ENCODE results near the gene THG1L. TPM values are rescaled to one million over a fixed set of nuclear protein-coding genes. Genes with fewer than 3 reads are reported as not detected.
"Not testable (repeated sequence)": the region's sequence is repeated elsewhere in the genome, so short reads cannot be mapped to it uniquely, and the experiment has no call there.

Gene THG1L
- total RNA-seq, 1 experiment from 2014 or later, result 45.3 TPM

- Histone ChIP-seq H3F3A (ENCODE audit: low read length, unreplicated experiment) (no peaks in the 10 kb centered on the region), H3K79me2 (ENCODE audit: low read length) (no peaks in the 10 kb centered on the region), H3K4me3 (ENCODE audit: low read length) (no peak overlapping the region), H3K27ac (ENCODE audit: low read length) (no peak overlapping the region), H3K27me3 (ENCODE audit: low read length) (no peaks in the 10 kb centered on the region), H3K4me1 (ENCODE audit: insufficient read depth, low read length) (no peaks in the 10 kb centered on the region), H3K36me3 (ENCODE audit: low read depth, low read length) (no peaks in the 10 kb centered on the region), H4K20me1 (ENCODE audit: low read length) (no peaks in the 10 kb centered on the region), H3K9me2 (replicated peaks; ENCODE audit: low read length) (no peaks in the 10 kb centered on the region), H3K9ac (ENCODE audit: low read length) (no peak overlapping the region), H3K4me2 (ENCODE audit: low read length) (no peak overlapping the region), H2AFZ (ENCODE audit: low read length) (no peak overlapping the region), H3K9me3 (ENCODE audit: low read length) (no peaks in the 10 kb centered on the region)
- ChIA-PET POLR2A (ENCODE audit: unreplicated experiment) (interaction anchor here (0.7 kb wide), 1 partner anchor 696 kb away, joined by 5 read pairs; no protein-coding TSS in a partner anchor), CTCF (no interaction called here)
- TF ChIP-seq, protein P1, sequence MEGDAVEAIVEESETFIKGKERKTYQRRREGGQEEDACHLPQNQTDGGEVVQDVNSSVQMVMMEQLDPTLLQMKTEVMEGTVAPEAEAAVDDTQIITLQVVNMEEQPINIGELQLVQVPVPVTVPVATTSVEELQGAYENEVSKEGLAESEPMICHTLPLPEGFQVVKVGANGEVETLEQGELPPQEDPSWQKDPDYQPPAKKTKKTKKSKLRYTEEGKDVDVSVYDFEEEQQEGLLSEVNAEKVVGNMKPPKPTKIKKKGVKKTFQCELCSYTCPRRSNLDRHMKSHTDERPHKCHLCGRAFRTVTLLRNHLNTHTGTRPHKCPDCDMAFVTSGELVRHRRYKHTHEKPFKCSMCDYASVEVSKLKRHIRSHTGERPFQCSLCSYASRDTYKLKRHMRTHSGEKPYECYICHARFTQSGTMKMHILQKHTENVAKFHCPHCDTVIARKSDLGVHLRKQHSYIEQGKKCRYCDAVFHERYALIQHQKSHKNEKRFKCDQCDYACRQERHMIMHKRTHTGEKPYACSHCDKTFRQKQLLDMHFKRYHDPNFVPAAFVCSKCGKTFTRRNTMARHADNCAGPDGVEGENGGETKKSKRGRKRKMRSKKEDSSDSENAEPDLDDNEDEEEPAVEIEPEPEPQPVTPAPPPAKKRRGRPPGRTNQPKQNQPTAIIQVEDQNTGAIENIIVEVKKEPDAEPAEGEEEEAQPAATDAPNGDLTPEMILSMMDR (conservative IDR thresholded peaks at IDR 0.05; ENCODE audit: low read depth, low read length), result no peak
- TF ChIP-seq EZH2 (IDR thresholded peaks at IDR 0.05; ENCODE audit: low read length, unreplicated experiment), result no peak
- TF ChIP-seq EZH2phosphoT487 (IDR thresholded peaks at IDR 0.05; ENCODE audit: borderline replicate concordance, low read length), result no peak
- BruUV-seq (replicated peaks), result no TSS peak
- intact Hi-C loops (cut with micrococcal nuclease), result no loop called here
- DNase-seq (no peak), ATAC-seq (no peak)
These were observed 44.0 kb upstream of the THG1L start for GRCh38 chr5:157687198-157687554.

DNA sequence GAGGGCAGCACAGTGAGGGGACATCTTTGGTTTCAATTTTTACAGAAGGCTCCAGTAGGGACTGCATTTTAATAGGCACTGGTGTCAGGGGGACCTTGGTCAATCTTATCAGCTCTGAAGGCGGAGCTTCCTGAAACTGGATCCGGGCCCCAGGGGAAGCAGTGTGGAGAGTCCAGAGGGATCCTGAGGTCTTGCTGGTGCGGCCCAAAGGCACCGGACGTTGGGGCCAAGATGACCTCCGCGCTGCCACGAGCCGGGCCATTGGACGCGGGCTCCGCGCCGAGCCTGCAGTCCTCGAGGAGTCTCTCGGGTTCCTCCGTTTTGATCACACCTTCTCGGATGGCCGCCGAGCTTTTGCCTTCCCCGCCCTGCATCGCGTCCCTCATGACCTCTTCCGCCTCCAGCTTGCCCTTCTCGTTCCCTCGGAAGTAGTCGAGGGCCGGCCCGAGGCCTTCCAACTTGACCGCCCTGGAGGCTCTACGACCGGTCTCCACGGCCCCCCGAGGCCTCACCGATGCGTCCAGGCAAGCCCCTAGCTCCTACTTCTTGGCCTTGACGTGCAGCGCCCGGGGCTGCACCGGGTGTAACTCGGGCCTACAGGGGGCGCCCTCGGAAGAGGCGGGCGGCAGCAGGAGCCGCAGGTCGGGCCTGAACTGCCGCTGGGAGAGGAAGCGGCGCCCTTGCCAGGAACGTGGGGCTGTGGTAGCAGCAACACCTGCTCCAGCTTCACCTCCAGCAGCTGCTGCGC lies 41.1 kb upstream of the THG1L start:
- TF ChIP-seq, protein P1 (conservative IDR thresholded peaks at IDR 0.05; ENCODE audit: low read depth, low read length), result 0 out of 2 replicates have a peak, but pooled peaks have one; percentile 18
- TF ChIP-seq EZH2phosphoT487 (IDR thresholded peaks at IDR 0.05; ENCODE audit: borderline replicate concordance, low read length) (no peak), EZH2 (IDR thresholded peaks at IDR 0.05; ENCODE audit: low read length, unreplicated experiment) (no peak)
- DNase-seq (no peak), ATAC-seq (no peak)
- H3K9me3 ChIP-seq (ENCODE audit: low read length), result no peaks in the 10 kb centered on the region
- H3F3A ChIP-seq (ENCODE audit: low read length, unreplicated experiment), result no peaks in the 10 kb centered on the region
- H3K79me2 ChIP-seq (ENCODE audit: low read length), result no peaks in the 10 kb centered on the region
- H4K20me1 ChIP-seq (ENCODE audit: low read length), result no peaks in the 10 kb centered on the region
- intact Hi-C loops (cut with micrococcal nuclease), result no loop called here
- ChIA-PET CTCF (no interaction called here), POLR2A (ENCODE audit: unreplicated experiment) (no interaction called here)
- H3K36me3 ChIP-seq (ENCODE audit: low read depth, low read length), result no peaks in the 10 kb centered on the region
- no peak overlapping the region for H3K9ac ChIP-seq (ENCODE audit: low read length)
- H3K27me3 ChIP-seq (ENCODE audit: low read length), result no peaks in the 10 kb centered on the region
- H3K4me3 ChIP-seq (ENCODE audit: low read length), result no peak overlapping the region
- H3K9me2 ChIP-seq (replicated peaks; ENCODE audit: low read length), result no peaks in the 10 kb centered on the region
- H3K4me1 ChIP-seq (ENCODE audit: insufficient read depth, low read length), result no peaks in the 10 kb centered on the region
- BruUV-seq (replicated peaks), result no TSS peak
- H2AFZ ChIP-seq (ENCODE audit: low read length), result no peak overlapping the region
- H3K4me2 ChIP-seq (ENCODE audit: low read length), result no peak overlapping the region
- no peak overlapping the region for H3K27ac ChIP-seq (ENCODE audit: low read length)

DNA sequence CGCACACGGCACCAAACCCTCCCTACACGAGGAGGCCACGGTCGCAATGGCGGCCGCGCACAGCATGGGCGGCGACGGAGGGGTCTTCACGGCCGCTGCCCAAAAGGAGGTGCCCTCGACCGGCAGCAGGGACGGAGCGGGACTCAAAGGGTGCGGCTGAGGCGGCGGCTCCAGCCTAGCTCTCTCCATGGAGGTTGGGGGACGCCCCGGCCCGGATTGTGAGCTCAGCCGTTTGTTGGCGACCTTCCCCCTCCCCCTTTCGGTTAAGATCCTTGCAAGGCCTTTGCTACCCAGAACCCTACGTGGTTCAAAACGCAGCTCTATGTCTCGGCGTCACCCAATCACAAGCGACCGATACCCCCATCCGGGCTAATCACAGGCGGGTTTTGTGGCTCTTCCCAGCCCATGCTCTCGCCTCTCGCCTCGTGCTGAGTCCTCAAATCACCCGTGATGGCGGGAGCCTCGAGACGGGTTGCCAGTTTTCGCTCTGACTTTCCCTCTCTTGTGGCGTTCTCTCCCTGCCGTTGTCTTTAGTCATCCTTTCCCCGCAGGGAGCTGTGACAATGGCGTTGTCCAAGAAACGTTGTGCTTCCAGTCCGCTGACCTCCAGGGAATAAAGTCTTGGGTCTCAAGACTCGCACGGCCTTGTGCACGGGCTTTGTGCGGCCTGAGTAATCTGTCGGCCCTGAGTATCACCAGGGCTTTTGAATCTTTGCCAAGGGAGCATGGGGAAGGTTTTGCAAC lies 40.4 kb upstream of the THG1L start:
- H3F3A ChIP-seq (ENCODE audit: low read length, unreplicated experiment), result no peaks in the 10 kb centered on the region
- H3K27me3 ChIP-seq (ENCODE audit: low read length), result no peaks in the 10 kb centered on the region
- H3K36me3 ChIP-seq (ENCODE audit: low read depth, low read length), result no peaks in the 10 kb centered on the region
- no peak overlapping the region for H3K4me3 ChIP-seq (ENCODE audit: low read length)
- H3K79me2 ChIP-seq (ENCODE audit: low read length), result no peaks in the 10 kb centered on the region
- no peak for ATAC-seq
- no peak for DNase-seq
- TF ChIP-seq EZH2phosphoT487 (IDR thresholded peaks at IDR 0.05; ENCODE audit: borderline replicate concordance, low read length), result no peak
- TF ChIP-seq, protein P1 (conservative IDR thresholded peaks at IDR 0.05; ENCODE audit: low read depth, low read length), result no peak
- CTCF ChIA-PET, result interaction anchor here (0.6 kb wide), 1 partner anchor 9 kb away, joined by 5 read pairs; no protein-coding TSS in a partner anchor
- BruUV-seq (replicated peaks), result no TSS peak
- POLR2A ChIA-PET (ENCODE audit: unreplicated experiment), result no interaction called here
- H3K4me2 ChIP-seq (ENCODE audit: low read length), result no peak overlapping the region
- no peaks in the 10 kb centered on the region for H3K4me1 ChIP-seq (ENCODE audit: insufficient read depth, low read length)
- no peak overlapping the region for H3K9ac ChIP-seq (ENCODE audit: low read length)
- intact Hi-C loops (cut with micrococcal nuclease), result no loop called here
- H3K27ac ChIP-seq (ENCODE audit: low read length), result no peak overlapping the region
- no peaks in the 10 kb centered on the region for H3K9me2 ChIP-seq (replicated peaks; ENCODE audit: low read length)
- H3K9me3 ChIP-seq (ENCODE audit: low read length), result no peaks in the 10 kb centered on the region
- H2AFZ ChIP-seq (ENCODE audit: low read length), result no peak overlapping the region
- no peaks in the 10 kb centered on the region for H4K20me1 ChIP-seq (ENCODE audit: low read length)

GRCh38 chr5:157693816-157694215 lies 37.4 kb upstream of the THG1L start:
- intact Hi-C loops (cut with micrococcal nuclease); H3K4me3 ChIP-seq (ENCODE audit: low read length); H3K36me3 ChIP-seq (ENCODE audit: low read depth, low read length); H3K27ac ChIP-seq (ENCODE audit: low read length); H3K79me2 ChIP-seq (ENCODE audit: low read length); ATAC-seq; CTCF ChIA-PET; H3K4me2 ChIP-seq (ENCODE audit: low read length); H2AFZ ChIP-seq (ENCODE audit: low read length); H4K20me1 ChIP-seq (ENCODE audit: low read length); H3F3A ChIP-seq (ENCODE audit: low read length, unreplicated experiment); BruUV-seq (replicated peaks); DNase-seq; H3K9ac ChIP-seq (ENCODE audit: low read length); H3K27me3 ChIP-seq (ENCODE audit: low read length); H3K9me3 ChIP-seq (ENCODE audit: low read length); H3K9me2 ChIP-seq (replicated peaks; ENCODE audit: low read length); POLR2A ChIA-PET (ENCODE audit: unreplicated experiment); H3K4me1 ChIP-seq (ENCODE audit: insufficient read depth, low read length): not testable (repeated sequence)
